Stimulated activated CD8-positive, alpha-beta memory T cell treated with anti-CD3 and anti-CD28 coated beads, Interleukin-12 subunit alpha, Interleukin-12 subunit beta, amount 100 ng/mL, for 4 hours (primary cell): Measurements from ENCODE around the gene RAD54L2.
"Not testable (repeated sequence)": the region's sequence is repeated elsewhere in the genome, so short reads cannot be mapped to it uniquely, and the experiment has no call there.

Experiments used
- DNase-seq: peaks from one replicate; pipeline ENCODE4 v3.0.0-alpha.2; 2020; ENCODE audit warnings: low read depth

RAD54L2 gene

DNA sequence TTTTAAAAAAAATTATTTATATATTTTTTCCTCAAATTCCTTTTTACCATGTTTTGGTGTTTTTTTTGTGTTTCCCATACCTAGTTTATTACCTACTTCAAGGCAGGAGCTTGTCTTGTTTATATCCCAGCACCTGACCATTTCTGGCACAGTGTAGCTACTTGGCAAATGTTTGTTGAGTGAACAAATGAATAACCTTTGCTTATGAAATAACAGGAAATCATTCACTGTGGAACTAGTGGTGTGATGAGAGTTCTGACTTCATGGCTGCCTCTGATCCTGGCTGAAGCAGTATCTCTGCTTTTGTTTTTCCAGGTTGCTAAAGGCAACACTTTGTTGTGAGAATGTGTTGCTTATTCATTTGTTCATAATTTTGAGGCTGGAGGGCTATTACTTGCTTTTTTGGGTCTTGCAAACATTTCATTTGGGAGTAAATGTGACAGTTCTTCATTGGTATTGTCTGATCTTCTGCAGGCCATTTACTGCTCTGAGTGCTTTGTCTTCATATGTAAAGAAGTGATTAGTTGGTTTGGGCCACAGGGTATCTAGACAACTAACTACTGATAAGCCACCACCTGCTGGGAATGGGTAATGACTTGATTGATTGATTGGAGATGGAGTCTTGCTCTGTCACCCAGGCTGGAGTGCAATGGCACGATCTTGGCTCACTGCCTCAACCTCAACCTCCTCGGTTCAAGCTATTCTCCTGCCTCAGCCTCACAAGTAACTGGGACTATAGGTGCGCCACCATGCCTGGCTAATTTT lies 5.7 kb downstream of the RAD54L2 start:
- DNase-seq = no peak

DNA sequence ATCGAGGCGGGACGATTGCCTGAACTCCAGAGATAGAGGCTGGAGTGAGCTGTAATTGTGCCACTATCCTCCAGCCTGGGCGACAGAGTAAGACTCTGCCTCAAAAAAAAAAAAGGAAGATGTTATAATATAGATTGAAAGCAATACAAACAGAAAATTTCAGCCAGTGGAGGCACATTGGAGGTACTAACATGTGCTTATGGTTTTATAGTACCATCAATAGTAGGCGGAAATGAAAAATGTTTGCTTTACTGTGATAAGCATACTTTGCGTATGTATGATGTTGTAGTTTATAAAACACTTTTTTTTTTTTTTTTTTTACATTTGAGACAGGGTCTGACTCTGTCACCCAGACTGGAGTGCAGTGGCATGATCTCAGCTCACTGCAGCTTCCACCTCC lies 8.8 kb downstream of the RAD54L2 start:
- no peak for DNase-seq

GRCh38 chr3:51549311-51549710 lies 10.8 kb downstream of the RAD54L2 start:
- DNase-seq = no peak

GRCh38 chr3:51550080-51550819 lies 11.7 kb downstream of the RAD54L2 start:
- DNase-seq = no peak

DNA sequence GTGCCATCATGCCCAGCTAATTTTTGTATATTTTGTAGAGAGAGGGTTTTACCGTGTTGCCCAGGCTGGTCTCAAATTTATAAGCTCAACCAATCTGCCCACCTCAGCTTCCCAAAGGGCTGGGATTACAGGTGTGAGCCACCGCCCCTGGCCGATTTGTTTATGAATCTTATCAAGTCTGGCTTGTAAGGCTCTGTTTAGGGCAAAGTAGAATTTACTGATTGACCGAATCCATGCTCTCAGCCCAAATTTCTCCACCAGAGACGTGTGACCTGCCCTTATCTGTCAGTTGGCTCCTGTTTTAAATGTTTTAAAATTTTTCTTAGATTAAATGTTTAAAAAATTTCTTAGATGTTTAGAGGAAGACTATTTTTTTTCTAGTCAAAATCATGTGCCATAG lies 19.5 kb downstream of the RAD54L2 start:
- DNase-seq = no peak

GRCh38 chr3:51559411-51559888 lies 20.9 kb downstream of the RAD54L2 start:
- no peak for DNase-seq

- no peak for DNase-seq
These were observed 21.4 kb downstream of the RAD54L2 start for GRCh38 chr3:51559961-51560360.

GRCh38 chr3:51562403-51562802 lies 23.9 kb downstream of the RAD54L2 start:
- DNase-seq = not testable (repeated sequence)

- no peak for DNase-seq
These were observed 29.5 kb downstream of the RAD54L2 start for GRCh38 chr3:51568036-51568435.

GRCh38 chr3:51568996-51569395 lies 30.5 kb downstream of the RAD54L2 start:
- DNase-seq = no peak

DNA sequence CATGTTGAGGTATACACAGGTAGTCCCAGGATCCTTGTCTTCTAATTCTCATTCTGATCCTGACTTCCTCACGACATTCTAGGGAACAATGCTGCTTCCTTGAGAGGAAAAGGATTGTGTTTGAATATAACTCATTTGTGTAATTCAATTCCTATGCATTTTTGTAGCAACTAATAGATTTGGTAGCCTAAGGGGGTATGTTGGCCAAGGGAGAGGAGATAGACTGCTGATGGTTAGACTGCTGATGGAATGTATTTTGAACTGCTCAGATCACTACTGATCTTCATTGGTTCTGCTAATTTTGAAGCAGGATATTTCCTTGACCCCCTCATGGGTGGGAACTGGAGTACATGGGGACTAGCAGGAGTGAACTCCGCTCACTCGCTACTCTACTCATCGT lies 39.7 kb downstream of the RAD54L2 start:
- no peak for DNase-seq

DNA sequence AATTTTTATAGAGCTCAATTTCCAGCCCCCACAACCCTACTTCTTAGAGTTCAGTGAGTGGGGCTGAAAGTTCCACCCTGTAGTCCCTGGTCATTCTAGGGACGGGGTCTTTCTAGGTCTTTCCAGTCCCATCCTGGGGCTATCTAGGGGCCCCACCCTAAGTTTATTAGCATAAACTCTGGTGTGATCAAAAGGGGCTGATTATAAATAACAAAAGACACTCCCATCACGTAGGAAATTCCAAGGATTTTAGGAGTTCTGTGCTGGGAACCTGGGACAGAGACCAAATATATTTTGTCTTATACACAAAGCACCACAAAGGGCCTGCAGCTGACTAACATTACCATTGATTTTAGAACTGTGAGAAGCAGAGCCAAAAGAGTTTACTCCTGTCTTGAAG lies 41.9 kb downstream of the RAD54L2 start:
- DNase-seq = no peak

DNA sequence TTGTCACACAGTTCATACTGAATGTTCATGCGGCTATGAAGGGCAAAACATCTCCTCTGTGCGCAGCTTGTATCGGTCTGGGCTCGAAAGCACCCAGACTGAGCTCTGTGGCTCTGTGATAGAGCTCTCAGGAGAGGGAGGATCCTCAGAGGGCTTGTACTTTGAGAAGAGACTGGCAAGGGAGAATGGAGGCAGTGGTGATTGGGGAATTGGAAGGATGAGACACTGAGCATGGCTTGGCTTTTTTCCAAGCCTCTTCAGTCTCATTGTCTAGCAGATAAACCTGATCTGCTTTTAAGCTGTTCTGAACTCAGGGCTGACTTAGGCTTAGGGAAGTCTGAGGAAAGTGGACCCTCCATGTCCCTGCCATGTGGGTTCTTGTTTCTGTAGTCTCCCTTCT lies 43.0 kb downstream of the RAD54L2 start:
- DNase-seq = no peak

DNA sequence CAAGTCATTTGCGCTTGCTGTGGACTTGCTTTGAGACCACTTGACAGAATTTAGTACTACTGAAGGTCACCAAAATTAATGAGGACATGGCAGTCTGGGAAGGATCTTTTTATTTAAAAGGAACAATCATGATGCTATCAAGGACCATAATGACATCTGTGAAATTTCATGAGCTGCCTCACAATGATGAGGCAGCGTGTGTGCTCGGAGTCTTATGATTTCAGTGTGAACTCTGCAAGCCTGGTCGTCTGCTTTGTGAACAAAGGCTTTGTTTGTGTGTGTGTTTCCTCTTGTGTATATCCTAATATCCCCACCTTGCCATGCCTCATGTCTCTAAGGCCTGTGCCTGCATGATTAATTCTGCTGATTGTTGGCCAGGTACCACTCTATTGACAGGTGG lies 46.7 kb downstream of the RAD54L2 start:
- DNase-seq = no peak

- no peak for DNase-seq
These were observed 47.4 kb downstream of the RAD54L2 start for GRCh38 chr3:51585871-51586270.
